Measurements from ENCODE around the gene WNT9A.

WNT9A gene

DNA sequence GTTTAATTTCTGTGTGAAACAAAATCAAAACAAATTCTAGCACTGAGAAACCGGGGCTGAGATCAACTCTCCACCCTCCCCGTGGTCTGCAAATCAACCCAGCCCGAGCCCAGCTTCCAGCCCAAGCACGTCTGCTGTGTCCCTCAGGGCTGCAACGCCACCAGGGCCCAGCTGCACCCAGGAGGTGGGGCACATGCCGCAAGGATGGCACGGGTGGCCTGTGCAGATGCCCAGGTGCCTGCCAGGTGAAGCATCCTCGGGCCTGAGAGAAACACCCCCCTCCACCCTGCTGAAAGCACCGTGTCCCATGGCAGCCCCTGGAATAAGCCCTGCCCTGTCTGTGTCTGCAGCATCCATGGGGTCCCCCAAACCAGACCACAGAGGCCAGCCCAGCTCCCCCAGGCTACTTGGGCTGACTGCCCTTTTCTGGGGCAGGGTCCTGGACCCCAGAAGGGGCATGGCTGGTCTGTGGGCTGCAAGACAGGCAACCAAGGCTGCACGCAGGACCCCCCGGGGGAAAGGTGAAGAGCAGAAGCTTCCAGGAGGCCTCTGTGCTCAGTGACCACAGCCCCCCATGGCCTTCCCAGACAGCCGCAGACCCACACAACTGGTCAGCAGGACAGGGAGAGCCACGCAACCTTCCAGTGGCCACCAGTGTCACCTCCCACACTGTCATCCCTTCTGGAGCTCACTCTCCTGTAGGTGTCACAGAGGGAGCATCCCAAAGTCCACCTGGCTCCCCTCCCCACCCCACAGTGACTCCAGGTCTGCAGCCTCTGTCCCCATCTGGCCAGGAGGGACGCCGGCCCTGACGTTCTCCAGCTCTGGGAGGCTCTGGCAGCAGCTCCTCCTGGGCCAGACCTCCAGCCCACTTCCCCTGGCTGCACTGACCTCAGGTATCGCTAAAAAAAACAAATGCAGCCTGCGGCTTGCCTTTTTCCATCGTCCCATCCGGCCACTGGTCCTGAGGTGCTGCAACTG is 7.7 kb downstream of the WNT9A start:
- DNase-seq, result no peak

GRCh38 chr1:227938911-227939790 is 8.6 kb downstream of the WNT9A start:
- no peak for DNase-seq

DNA sequence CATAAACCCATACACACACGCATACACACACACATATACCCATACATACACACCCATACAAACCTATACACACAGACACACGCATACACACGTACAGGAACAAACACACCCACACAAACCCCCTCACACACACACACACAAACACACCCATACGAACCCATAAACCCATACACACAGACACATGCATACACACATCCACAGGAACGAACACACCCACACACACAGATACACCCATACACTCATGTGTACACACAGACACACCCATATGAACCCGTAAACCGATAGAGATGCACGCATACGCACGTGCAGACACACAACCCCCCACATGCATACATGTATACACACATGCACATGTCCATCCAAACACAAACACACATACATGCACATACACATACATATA is 9.5 kb downstream of the WNT9A start:
- DNase-seq, result no peak

DNA sequence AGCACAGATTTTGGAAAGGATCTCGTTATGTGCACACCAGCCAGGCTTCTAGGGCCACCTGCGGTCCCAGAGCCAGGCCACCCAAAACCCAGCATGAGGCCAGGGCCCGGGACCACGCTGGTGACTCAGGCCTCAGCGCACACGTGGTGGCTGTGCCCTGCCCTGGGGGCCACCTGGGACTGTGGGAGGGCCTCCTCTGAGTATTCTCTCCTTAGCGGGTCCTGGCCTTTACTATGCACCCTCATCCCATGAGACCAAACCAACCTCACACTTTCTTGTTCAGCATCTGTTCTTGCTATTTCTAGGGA is 9.9 kb downstream of the WNT9A start:
- DNase-seq, result no peak

DNA sequence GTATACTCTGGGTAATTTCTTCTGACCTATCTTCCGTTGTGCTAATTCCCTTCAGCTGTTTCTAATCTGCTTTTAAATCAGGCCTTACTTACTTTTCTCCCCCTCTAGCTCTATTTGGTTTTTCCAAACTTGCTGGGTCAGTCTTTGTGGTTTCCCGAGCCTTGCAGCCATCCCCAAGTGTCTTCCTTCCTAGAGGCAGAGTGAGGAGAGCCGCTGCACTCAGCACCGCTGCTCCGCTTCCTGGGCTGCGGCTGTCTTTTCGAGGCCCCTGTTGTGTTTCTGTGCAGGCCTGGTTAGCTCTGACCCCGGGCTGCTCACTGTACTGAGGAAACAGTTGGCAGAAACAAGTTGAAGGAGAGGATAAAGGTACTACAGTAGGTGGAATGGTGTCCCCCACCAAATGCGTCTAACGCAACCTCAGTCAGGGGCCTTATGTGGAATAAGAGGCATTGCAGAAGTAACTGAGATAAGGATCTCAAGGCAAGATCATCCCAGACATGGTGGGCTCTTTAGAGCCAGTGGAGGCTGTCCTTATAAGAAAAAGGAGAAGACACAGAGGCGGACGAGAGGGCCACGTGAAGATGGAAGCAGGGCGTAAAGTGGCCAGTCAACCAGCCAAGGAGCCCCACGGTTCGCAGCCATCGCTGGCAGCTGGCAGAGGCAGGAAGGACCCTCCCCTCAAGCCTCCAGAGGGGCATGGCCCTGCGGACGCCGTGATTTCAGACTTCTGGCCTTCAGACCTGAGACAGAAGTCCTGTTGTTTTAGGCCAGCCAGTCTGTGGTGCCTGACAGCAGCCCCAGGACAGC is 10.5 kb downstream of the WNT9A start:
- no peak for DNase-seq

- DNase-seq, result no peak
Observed at GRCh38 chr1:227935826-227936225, 11.9 kb downstream of the WNT9A start.

DNA sequence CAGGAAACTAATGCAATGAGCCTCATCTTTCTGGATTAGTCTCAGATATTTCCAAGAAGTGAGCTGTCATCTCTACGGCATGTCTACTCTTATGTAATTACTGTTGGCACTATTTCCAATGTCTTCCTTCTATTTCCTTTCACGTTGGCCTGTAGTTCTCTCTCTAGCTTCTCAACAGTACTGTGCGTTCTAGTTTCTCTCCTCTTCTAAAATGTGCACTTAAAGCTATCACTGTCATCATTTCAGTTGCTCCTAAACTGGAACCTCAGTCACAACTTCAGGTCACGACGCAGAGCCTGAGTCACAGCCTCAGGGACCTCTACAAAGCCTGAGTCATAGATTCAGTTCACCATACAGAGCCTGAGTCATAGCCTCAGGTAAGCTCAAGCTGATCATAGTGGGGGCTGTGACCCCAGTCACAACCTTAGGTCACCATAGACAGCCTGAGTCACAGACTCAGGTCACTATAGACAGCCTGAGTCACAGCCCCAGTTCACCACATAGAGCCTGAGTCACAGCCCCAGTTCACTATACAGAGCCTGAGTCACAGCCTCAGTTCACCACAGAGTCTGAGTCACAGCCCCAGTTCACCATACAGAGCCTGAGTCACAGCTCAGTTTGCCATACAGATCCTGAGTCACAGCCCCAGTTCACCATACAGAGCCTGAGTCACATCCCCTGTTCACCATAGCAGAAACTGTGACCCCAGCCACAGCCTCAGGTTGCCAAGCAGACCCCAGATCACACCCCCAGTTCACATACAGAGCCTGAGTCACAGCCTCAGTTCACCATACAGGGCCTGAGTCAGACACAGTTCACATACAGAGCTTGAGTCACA is 13.0 kb downstream of the WNT9A start:
- DNase-seq, result peak; percentile 15

DNA sequence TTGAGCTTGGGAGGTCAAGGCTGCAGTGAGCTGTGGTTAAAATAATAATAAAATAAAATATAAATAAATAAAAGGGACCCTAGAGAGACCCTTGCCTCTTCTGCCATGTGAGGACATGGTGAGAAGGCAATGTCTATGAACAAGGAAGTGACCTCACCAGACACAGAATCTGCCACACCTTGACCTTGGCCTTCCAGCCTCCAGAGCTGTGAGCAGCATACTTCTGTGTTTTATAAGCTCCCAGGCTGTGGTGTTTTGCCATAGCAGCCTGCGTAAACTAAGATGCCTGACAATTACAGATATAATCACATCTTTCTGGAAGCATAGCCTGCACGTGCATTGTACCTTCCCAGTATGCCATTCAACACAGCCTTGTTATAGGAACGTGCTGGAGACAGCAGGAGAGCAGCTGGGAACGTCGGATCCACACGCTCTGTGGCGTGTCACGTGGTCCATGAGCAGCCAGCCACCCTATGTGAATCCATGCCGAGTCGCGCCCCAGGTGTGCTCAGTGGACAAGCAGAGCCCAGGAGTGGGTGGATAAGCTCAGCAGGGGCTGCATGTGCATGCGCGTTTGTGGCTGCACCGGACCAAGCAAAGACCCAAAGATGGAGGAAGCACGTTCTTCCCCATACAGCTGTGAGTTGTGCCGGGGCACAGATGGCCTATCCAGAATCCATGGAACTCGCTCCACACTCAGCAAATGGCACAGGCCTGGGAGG is 17.8 kb downstream of the WNT9A start:
- DNase-seq, result no peak

GRCh38 chr1:227928811-227929375 is 18.8 kb downstream of the WNT9A start:
- DNase-seq, result no peak

DNA sequence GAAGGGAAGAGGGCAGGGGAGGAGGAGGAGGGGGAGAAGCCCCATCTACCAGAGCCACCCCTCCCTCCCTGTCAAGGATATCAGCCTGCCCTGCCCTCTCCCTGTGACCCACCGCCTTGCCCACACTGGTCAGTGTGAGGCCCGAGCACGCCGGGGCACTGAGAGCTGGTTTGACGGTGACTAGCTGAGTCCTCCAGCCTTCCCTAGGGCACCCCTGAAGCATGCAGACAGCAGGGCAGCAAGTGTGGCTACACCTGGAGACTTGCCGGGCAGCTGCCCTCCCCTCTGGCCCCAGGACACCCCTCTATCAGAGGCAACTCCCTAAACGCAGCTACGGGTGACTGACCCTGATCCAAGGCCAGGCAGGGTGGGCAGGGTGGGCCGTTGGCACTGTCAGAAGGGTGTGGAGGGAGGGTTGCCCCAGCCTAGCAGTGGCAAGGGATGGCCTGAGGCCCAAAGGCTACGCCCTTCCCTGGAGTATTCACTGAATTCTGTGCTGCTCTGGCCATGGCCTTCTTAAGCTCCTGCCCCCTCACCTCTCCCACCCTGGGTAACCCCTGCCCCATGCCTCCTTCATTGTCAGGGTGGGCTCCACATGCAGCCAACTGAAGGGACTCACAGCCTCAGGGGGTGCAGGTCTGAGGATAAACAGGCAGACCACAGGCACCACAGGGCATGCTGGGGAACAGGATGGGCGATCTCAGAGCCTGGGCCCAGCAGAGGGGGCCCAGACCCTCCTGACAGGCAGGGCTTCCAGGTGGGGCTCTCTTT is 19.6 kb downstream of the WNT9A start:
- DNase-seq, result no peak

GRCh38 chr1:227926896-227927885 is 20.5 kb downstream of the WNT9A start:
- DNase-seq, result no peak

DNA sequence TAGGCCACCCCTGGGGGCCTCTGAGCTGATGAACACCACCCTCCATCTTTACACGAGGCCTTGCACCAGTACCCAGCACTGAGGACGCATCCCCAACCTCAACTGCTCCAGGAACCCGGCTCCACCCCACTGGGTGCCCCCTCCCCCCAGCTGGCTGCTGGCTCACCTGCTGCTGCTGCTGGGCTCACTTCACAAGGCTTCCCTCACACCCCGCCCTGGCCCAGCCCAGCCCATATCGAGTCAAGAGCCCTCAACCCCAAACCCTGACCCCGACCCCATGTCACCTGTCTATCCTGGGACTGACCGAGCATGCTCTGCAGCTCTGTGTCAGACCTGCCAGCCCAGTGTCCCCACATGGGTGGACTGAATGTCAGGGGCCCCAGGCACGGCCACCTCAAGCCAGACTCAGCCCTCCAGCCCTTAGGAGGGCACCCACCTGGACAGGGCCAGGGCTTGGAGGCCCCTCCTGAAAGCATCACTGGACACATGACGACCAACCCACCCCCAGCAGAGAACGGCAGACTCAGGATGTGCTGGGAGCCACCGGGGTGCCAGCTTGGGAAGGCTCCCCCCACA is 21.4 kb downstream of the WNT9A start:
- no peak for DNase-seq

DNA sequence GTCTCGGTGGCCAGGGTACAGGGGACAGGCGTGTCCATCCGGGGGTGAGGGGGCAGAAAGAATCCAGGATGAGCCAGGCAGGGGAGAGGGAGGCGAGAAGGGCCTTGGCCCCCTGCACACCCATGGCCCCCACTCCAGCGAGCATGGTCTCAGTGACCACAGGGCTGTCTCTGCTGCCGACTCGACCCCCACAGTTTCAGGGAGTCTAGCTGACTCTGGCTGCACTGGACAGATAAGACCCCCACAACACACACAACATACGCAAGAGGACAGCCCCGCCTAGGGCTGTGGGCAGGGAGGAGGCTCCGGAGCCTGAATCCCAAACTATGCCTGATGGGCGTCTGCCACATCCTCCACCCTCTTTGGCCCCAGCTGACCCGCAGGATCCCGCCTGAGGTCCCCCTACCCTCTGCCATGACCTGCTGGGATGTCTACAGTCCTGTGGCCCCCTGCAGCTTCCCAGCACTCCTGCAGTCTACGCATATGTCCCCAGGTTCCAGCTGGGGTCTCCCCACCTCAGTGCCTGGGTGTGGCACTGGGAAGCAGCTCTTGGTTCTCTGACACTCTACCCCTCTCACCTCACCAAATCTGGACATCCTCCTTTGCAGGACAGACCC is 22.0 kb downstream of the WNT9A start:
- DNase-seq, result no peak

- DNase-seq, result no peak
Observed at GRCh38 chr1:227924833-227925574, 22.7 kb downstream of the WNT9A start.

GRCh38 chr1:227924168-227924832 is 23.4 kb downstream of the WNT9A start:
- no peak for DNase-seq

DNA sequence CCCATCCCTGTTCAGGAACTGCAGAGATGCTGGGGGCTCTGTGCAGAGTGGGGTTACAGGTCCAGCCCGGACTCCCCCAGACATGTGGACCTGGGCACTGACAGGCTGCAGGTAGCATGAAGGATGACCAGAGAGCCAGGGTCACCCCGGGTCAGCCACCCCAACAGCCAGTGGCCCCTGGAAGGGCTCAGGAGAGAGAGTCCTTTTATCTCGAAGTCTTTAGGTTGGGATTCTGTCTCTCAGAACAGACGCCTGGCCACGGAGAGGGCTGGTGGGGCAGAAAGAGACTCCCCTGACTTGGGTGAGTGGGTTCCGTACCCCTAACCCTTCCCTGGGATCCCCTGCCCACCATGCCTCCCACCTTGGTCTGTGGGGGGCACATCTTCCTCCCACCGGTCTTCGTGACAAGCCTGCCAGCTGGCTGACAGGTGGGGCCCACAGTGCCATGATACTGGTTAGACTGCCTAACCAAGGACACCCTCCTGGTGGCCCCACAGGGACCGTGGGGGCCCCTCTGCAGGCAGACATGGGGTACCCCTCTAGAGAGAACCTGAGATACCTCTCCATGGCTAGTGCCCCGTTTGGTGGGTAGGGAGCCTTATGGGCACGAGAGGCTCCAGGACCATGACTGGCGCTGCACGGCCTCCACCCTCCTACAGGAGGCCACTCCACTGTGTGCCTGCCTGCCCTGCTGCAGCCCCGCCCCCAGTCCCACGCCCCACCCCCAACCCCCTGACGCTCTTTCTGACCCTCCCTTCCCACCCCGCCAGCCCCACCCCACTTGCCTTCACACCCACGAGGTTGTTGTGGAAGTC is 24.2 kb downstream of the WNT9A start:
- DNase-seq, result no peak

Data from CD4-positive, alpha-beta T cell treated with Interleukin-17A for 4 hours (primary cell).